Neural cell (in vitro differentiated cells): ENCODE data around the gene POU6F2. TPM values are rescaled to one million over a fixed set of nuclear protein-coding genes. Genes with fewer than 3 reads are reported as not detected.

ENCODE experiments used
- H2AFZ ChIP-seq: fragments of 200-600, 300-800 bp; sonication (generic), shearing (Covaris generic); 2 replicates; pipeline ENCODE4 v1.6.0; 2014; ENCODE audit warnings: low read depth, mild to moderate bottlenecking, antibody characterized with exemption, low read length, moderate library complexity
- H3F3A ChIP-seq: fragments of 200-600 bp; shearing (Covaris generic); 2 replicates; pipeline ENCODE4 v1.6.1; 2016; ENCODE audit warnings: mild to moderate bottlenecking, moderate library complexity, mixed read lengths, antibody characterized with exemption, low read length; ENCODE audit not compliant: insufficient read depth, poor library complexity, severe bottlenecking
- H3K27ac ChIP-seq: fragments of 200-600, 300-800 bp; sonication (generic), shearing (Covaris generic); 2 replicates; pipeline ENCODE4 v1.5.1; 2014; ENCODE audit warnings: mild to moderate bottlenecking, low read length, moderate library complexity
- H3K27me3 ChIP-seq: fragments of 300-800, 200-600 bp; sonication (generic), shearing (Covaris generic); 2 replicates; pipeline ENCODE4 v1.6.0; 2014; ENCODE audit warnings: mild to moderate bottlenecking, low read depth, low read length, moderate library complexity; ENCODE audit not compliant: insufficient read depth
- H3K36me3 ChIP-seq: fragments of 300-800, 200-600 bp; sonication (generic), shearing (Covaris generic); 2 replicates; pipeline ENCODE4 v1.5.1; 2014; ENCODE audit warnings: mild to moderate bottlenecking, antibody characterized with exemption, low read length, moderate library complexity; ENCODE audit not compliant: insufficient read depth
- H3K4me2 ChIP-seq: fragments of 300-800, 200-600 bp; sonication (generic), shearing (Covaris generic); 2 replicates; pipeline ENCODE4 v1.6.0; 2014; ENCODE audit warnings: mild to moderate bottlenecking, low read length
- H3K4me3 ChIP-seq: fragments of 300-800, 200-600 bp; sonication (generic), shearing (Covaris generic); 2 replicates; pipeline ENCODE4 v1.5.1; 2014; ENCODE audit warnings: mild to moderate bottlenecking, low read length, moderate library complexity
- H3K79me2 ChIP-seq: fragments of 200-600 bp; shearing (Covaris generic); replicated peaks from 2 replicates; pipeline ENCODE4 v1.6.0; 2014; ENCODE audit warnings: mild to moderate bottlenecking, low read length, moderate library complexity; ENCODE audit not compliant: insufficient read depth
- H3K9ac ChIP-seq: fragments of 300-800, 200-600 bp; sonication (generic), shearing (Covaris generic); 2 replicates; pipeline ENCODE4 v1.6.1; 2016; ENCODE audit warnings: mild to moderate bottlenecking, low read length, mixed read lengths
- H3K9me2 ChIP-seq: fragments of 200-600 bp; shearing (Covaris generic); 2 replicates; pipeline ENCODE4 v1.6.1; 2016; ENCODE audit warnings: mild to moderate bottlenecking, low read length, mixed read lengths; ENCODE audit not compliant: insufficient read depth
- H3K9me3 ChIP-seq: fragments of 200-600, 300-800 bp; sonication (generic), shearing (Covaris generic); 2 replicates; pipeline ENCODE4 v1.6.1; 2016; ENCODE audit warnings: mild to moderate bottlenecking, mixed run types, low read length, moderate library complexity, mixed read lengths
- H4K20me1 ChIP-seq: fragments of 200-600 bp; shearing (Covaris generic); 2 replicates; pipeline ENCODE4 v1.6.1; 2016; ENCODE audit warnings: mild to moderate bottlenecking, mixed run types; ENCODE audit not compliant: insufficient read depth
- CTCF ChIP-seq: fragments of 450-650 bp; IDR thresholded peaks from 2 replicates; pipeline ENCODE4 v1.5.1; 2014; ENCODE audit warnings: antibody characterized with exemption, mild to moderate bottlenecking, moderate library complexity; ENCODE audit not compliant: poor library complexity, severe bottlenecking
- EP300 ChIP-seq: fragments of 450-650 bp; conservative IDR thresholded peaks from 2 replicates; pipeline ENCODE4 v1.6.1; 2014; ENCODE audit warnings: antibody characterized with exemption, mild to moderate bottlenecking, moderate library complexity; ENCODE audit not compliant: poor library complexity, severe bottlenecking
- EZH2 ChIP-seq: fragments of 200-600, 300-800 bp; shearing (Covaris generic), sonication (generic); IDR thresholded peaks from 2 replicates; pipeline ENCODE4 v1.6.1; 2014; ENCODE audit warnings: antibody characterized with exemption, low read length, borderline replicate concordance, mild to moderate bottlenecking; ENCODE audit not compliant: insufficient read depth, poor library complexity, severe bottlenecking
- MXI1 ChIP-seq: fragments of 450-650 bp; conservative IDR thresholded peaks from 2 replicates; pipeline ENCODE4 v1.6.1; 2014; ENCODE audit warnings: antibody characterized with exemption, mild to moderate bottlenecking; ENCODE audit not compliant: poor library complexity, severe bottlenecking
- POLR2AphosphoS5 ChIP-seq: IDR thresholded peaks from 2 replicates; pipeline ENCODE4 v1.6.1; 2012
- RAD21 ChIP-seq: fragments of 450-650 bp; conservative IDR thresholded peaks from 2 replicates; pipeline ENCODE4 v1.6.1; 2014; ENCODE audit warnings: antibody characterized with exemption, mild to moderate bottlenecking, moderate library complexity
- REST ChIP-seq: IDR thresholded peaks from 2 replicates; pipeline ENCODE4 v1.6.1; 2012; ENCODE audit warnings: borderline replicate concordance
- SMC3 ChIP-seq: fragments of 450-650 bp; conservative IDR thresholded peaks from 2 replicates; pipeline ENCODE4 v1.6.1; 2014; ENCODE audit warnings: antibody characterized with exemption, mild to moderate bottlenecking, moderate library complexity; ENCODE audit not compliant: poor library complexity
- TAF1 ChIP-seq: IDR thresholded peaks from 2 replicates; pipeline ENCODE4 v1.6.1; 2012; ENCODE audit warnings: low read depth
- polyA plus RNA-seq: library from polyadenylated mRNA; depleted of rRNA; stranded (reverse); fragments of >200 nt; gene quantifications from 2 replicates; pipeline ENCODE4 v1.2.3, GENCODE V29; 2014

POU6F2 gene
- polyA plus RNA-seq, 1 donor from 2014 or later, result 2.8 TPM

- H3K4me2 ChIP-seq, result no peak overlapping the region
- H3K79me2 ChIP-seq, result no peaks in the 10 kb centered on the region
- no peaks in the 10 kb centered on the region for H3F3A ChIP-seq
- TF ChIP-seq RAD21 (no peak), EP300 (no peak), POLR2AphosphoS5 (no peak), TAF1 (no peak), SMC3 (no peak), MXI1 (no peak), EZH2 (no peak), REST (no peak), CTCF (no peak)
- H4K20me1 ChIP-seq, result no peaks in the 10 kb centered on the region
- H3K9ac ChIP-seq, result no peak overlapping the region
- no peak overlapping the region for H2AFZ ChIP-seq
- H3K4me3 ChIP-seq, result no peak overlapping the region
- H3K36me3 ChIP-seq, result no peaks in the 10 kb centered on the region
- no peak overlapping the region for H3K27ac ChIP-seq
- no peaks in the 10 kb centered on the region for H3K9me3 ChIP-seq
- H3K9me2 ChIP-seq, result no peaks in the 10 kb centered on the region
- no peaks in the 10 kb centered on the region for H3K27me3 ChIP-seq
These were observed 365.1 kb downstream of the POU6F2 start for GRCh38 chr7:39342763-39343162.

GRCh38 chr7:39349452-39350123 is 371.9 kb downstream of the POU6F2 start:
- Histone ChIP-seq H3K9me2 (no peaks in the 10 kb centered on the region), H2AFZ (no peak overlapping the region), H3F3A (peaks cover 8% of the 10 kb centered on the region), H3K4me3 (no peak overlapping the region), H3K27ac (no peak overlapping the region), H3K79me2 (no peaks in the 10 kb centered on the region), H3K9me3 (no peaks in the 10 kb centered on the region), H4K20me1 (no peaks in the 10 kb centered on the region), H3K4me2 (no peak overlapping the region), H3K9ac (no peak overlapping the region), H3K36me3 (no peaks in the 10 kb centered on the region), H3K27me3 (no peaks in the 10 kb centered on the region)
- no peak for TF ChIP-seq EP300
- TF ChIP-seq TAF1, result no peak
- no peak for TF ChIP-seq REST
- no peak for TF ChIP-seq POLR2AphosphoS5
- TF ChIP-seq SMC3, result no peak
- no peak for TF ChIP-seq EZH2
- no peak for TF ChIP-seq CTCF
- TF ChIP-seq MXI1, result no peak
- TF ChIP-seq RAD21, result no peak
